Right forelimb (tissue), 1 donor: ENCODE data around the gene TADA2A.
A peak's percentile ranks its signal among the peaks of the same experiment; 100 is the strongest.

Source experiments
- DNase-seq: peaks from one replicate; pipeline ENCODE4 v3.0.0-alpha.2; 2018

Gene TADA2A

DNA sequence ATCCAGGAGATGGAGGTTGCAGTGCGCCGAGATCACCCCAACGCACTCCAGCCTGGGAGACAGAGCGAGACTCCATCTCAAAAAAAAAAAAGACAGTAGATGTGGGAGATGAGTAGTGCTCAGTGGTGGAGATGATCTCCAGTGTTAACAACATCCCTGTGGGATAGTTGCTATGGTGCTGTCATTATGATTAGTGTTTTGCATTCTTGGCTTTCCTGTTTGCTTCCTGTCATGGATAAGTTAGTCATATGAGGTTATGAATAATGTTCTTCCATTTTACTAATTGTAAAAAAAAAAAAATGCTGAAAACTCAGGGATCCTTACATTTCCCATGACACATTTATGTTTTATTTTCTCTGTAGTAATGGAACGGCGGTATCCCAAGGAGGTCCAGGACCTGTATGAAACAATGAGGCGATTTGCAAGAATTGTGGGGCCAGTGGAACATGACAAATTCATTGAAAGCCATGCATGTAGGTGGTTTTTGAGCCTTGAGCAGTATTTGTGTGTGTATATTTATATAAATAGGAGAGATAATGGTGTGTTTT is 58.5 kb downstream of the TADA2A start:
- no peak for DNase-seq

DNA sequence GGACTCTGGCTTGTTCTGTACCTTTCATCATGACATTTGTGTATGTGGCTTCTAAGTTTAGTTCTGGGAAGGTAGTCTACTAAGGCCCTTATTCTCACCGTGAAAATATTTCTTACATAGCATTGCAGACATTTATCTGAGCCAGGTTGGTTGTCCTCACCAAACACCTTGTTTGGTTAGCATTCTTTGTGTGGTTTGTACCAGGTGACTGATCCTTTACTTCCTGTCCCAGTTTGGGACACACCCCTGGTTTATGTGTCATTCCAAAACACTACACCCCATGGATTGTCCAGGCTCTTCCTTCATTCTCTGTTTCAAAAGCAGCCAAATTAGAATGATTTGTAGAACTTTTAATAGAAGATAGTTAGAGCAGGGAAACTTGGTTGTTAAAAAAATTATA is 59.8 kb downstream of the TADA2A start:
- no peak for DNase-seq

DNA sequence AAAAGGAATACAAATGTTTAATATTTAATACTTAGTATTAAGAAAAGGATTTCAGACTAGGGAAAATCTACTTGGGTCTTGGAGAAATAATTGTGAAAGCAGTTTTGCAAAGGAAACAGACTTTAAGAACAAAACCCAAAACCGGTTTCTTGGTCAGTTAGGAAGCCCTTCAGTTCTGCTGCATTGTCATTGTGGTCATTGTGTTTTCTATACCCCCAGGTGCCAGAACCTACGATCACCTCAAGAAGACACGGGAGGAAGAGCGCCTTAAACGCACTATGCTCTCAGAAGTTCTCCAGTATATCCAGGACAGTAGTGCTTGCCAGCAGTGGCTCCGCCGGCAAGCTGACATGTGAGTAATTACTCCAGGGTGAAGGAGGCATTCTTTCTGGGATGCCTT is 63.5 kb downstream of the TADA2A start:
- DNase-seq: no peak

DNA sequence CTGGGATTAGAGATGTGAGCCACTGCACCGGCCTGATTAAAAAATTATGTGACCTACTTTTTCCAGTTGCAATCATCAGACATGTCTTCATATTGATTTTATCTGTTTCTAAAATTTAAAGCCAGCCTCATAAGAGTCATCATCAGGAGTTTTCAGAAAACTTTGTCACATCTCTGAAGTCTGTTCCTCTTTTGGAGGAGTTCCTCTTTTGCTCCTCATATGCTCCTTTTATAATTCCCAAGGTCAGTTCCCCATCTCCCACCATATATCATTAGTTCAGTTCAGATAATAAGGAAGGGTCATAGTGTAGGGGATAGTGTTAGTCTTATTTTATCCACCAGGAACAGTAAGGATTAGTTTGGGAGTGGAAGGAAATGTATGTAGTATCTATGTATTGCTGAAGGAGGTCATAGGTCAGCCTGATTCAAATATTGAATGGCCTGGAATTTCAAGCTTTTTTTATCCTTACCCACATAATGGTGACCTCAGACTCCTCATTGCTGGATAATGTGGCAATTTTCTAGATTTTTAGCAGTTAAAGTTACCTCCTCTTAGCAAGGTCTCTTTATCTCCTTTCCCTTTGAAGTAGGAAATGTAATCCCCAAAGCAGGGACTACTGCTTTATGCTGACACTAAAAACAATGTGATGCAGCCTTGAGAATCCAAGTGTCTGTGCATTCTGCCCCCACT is 69.2 kb downstream of the TADA2A start:
- DNase-seq: no peak

DNA sequence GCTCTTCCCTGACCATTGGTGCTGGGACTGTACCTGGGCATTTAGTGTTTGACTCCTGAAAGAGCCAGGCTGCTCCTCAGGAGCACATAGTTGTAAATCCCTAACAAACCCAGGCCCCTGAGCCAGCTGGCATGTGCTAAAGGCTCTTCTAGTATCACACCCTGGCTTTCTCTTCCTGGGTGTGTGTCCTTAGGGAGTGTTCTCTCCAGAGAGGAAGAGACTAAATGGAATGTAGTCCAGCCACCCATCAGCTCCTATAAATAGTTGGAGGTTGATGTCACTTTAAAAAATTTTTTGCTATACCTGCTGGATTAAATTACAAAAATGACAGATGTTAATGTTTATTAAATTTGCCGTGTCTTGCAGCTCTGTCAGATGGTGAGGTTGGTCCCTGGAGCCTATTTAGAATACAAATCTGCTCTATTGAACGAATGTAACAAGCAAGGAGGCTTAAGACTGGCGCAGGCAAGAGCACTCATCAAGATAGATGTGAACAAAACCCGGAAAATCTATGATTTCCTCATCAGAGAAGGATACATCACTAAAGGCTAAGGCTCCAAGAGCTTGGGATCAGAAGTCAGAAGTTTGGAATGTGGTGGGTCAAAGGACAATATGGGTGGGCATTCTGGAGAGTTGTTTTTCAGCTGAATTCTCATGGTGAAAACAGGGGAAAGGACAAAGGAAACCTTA is 69.9 kb downstream of the TADA2A start:
- DNase-seq: no peak

DNA sequence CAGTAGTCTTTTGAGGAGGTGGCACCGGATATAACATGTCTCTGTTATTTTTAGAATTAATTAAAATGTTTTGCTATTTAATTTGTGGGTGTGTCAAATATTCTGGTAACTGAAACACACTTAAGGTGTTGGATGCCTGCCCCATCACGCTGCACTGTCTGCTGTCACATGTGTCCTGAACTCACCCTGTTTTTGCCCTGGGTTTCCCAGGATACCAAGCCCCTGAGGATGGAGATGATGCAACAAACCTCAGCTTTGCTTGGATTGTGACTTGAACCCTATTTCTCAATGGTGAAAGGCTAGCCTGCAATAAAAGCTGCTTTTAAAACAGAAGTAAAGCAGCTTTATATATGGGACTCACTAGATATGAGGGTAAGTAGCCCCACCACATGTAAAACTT is 71.5 kb downstream of the TADA2A start:
- DNase-seq: no peak

DNA sequence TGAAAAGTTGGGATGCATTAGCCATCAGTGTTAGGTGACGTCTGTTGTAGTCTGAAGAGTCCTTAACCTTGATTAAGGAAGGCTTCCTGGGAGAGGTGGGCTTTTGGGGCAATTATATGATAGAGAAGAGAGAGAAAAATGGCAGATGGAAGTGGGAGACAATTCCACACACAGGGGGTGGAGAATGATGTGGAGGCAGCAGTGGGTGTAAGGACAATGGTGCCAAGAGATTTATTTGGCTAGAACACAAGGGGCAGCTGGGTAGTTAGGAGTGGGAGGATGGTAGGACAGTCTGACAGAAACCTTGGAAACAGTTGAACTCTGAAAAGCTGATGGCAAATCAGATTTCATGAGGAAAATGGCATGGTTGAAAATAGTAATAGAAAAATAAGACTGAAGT is 72.3 kb downstream of the TADA2A start:
- DNase-seq: no peak

DNA sequence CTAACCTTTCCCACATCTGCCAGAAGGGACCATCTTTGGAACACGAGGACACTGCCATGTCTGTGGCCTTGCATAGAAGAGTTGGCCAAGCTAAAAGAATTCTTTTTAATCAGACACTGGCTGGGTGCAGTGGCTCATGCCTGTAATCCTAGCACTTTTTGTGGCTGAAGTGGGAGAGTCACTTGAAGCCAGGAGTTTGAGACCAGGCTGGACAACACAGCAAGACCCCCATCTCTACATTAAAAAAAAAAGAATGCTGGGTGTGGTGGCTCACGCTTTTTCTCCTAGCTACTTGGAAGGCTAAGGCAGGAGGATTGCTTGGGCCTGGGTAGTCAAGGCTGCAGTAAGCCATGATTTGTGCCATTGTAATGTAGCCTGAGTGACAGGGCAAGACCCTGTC is 73.7 kb downstream of the TADA2A start:
- DNase-seq: no peak

DNA sequence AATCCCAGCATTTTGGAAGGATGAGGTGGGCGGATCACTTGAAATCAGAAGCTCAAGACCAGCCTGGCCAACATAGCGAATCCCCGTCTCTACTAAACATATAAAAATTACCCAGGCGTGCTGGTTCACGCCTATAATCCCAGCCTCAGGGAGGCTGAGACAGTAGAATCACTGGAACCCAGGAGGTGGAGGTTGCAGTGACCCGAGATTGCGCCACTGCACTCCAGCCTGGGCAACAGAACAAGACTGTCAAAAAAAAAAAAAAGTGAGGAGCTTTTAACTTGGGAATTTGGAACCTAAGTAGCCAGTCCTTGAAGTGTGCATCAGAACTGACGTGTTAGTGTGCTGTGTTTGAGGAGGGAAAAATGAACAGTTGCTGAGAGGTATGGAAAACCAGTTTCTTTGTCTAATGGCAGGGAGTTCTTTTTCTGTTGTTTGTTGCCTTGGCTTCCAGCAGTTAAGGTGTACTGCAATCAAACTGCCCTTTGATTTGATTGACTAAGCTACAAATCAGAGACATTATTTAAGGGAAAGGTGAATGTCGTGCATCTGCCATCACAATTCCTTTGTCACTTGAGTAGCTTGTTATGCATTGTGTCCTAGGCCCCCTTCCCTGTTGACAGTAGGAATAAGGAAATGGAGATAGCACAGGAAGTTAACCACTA is 74.4 kb downstream of the TADA2A start:
- no peak for DNase-seq

DNA sequence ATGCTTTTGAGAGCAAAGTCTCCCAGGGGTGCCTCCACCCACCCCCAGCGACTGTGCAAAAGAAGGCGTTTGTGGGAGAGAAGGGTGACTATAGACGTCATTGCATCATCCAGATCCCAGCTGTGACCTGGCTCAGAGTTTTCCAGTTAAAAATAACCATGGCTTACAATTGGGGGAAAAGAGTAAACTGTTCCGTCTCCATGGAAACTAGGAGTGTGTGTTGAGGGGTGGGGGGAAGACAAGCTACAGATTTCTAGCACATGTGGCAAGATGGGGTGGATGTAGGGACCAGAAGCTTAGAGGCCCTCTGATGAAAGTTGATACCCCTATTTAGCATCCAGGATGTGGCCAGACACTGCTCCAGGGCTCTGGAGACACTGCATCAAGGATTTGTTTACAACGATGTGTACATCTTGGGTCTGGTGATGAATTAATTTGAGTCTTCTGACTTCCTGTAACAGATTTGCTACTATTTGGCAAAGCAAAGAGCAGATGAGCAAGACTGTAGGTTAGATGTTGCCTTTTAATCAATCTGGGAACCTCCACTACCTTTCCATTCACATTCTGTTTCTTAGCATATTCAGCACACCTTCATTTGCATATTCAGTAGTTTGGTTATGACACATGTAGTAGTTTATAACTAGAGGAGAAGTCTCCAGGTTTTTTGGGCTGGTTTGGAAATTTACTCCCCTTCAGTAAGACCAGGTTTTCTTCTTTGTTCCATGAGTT is 76.8 kb downstream of the TADA2A start:
- no peak for DNase-seq

DNA sequence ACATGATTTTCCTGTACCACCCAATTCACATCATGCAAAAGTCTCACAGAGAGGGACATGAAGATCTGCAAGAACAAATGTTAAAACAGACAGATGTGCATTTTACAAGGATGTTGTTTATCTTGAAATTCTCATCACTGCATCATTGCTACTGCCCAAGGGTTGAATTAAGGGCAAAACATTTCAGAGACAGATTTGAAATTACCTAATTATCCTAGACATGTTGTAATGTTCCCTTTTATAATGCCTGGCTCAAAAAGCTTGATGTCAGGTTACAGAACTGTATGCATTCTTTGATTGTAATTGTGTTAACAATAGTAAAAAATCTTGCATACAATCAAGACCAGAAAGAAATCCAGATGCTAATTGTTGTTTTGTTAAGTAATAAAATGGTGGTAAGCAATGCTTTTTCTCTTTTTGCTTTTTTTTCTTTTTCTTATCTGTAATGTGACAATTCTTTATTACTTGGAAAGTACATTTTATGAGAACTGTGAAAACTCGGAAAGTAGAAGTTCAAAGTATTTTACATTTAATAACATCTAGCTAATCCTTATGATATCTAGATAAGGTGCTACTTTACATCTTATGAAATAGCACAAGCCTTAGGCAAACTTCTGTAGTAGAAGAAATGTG is 79.4 kb downstream of the TADA2A start:
- no peak for DNase-seq

DNA sequence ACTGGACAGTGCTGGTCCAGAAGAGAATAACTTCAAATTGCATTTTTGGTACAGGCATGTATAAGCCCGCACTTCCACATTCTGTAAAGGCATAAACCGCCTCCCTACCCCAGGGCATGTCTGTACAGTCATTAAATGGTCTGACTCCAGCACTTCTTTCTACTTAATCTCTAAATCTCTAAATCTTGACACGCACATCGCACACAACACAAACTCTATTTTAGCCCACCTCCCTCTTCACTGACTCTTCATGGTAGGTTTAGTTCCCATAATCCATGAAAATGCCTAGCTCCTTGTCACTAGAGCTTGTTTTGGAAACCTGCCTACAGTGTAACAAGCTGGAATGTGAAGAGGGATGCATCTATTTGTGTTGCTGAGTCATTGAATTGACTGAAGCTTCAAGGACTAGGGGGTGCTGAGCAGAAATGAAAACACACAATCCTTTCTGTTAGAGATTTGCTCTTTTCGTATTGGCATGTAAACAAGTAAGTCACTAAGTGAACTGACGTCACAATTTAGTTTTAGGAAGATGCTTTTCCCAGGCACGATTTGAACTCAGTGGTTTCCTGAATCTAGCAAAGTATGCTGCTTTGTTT is 81.4 kb downstream of the TADA2A start:
- DNase-seq: peak; percentile 45

DNA sequence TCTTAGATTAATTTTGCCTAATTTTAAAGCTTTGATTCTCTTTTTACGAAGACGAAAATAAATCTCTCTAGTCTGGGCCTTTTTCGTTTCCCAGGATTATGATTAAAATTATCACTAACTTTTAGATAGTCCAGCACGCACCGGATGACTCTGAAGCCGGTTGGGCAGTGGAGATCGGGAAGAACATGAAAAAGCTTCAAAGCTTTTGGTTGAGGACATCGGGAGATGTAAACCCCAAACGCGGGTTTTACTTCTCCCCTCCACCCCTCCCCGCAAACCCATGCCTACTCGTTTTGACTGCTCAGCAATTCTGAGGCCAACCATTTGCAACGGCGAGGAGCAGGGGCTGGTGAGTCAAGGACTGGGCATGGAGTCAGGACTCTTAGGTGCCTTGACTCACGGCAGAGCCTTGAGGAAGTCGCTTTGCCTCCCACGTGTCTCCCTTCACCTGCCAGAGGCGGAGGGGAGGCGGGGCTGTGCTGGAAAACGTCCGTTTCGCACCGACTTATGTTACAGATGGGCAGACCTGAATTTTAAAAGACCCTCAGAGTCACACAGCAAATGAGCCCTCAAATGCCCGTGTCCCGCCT is 82.0 kb downstream of the TADA2A start:
- DNase-seq: peak; percentile 45

DNA sequence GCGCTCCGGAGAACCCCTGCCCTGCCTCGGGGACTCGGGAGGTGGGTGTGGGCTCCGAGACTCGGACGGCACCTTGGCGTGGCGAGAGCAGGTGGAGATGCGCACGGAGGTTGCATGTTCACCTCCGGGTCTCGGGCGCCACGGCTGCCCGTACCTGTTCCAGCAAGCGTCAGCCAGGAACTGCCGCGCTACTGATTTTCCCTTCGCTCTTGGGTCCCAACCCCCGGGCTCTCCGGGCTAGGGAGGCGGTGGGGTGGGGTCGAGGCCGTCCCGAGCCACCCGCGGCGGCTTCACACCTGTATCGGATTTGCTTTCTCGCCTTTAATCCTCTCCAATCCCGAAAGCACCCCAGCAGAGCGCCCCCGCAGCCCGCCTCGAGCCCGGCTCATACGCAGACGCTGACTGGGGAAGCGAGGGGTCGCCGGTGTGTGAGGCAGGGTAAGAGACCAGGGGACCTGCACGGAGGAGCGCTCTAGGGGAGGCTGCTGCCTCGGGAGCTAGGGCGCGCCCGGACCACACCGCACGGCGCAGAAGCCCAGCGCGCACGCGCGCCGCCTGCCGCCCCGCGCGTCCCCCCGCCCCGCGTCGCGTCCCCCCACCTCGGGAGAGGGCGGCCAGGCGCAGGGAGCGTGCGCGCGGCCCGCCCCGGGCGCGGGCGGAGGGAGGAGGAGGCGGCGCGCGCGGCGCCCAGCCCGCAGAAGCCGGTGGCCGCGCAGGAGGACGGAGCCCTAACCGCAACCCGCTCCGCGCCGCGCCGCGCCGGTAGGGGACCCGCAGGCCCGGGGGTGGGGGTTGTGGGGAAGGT is 82.7 kb downstream of the TADA2A start, which contains the start of gene DUSP14:
Gene DUSP14, plus strand, starts transcription at position 695 of the 805 bp plus-strand sequence. CDS start 22,382 bp downstream, outside the sequence.
- DNase-seq: peak; percentile 87

DNA sequence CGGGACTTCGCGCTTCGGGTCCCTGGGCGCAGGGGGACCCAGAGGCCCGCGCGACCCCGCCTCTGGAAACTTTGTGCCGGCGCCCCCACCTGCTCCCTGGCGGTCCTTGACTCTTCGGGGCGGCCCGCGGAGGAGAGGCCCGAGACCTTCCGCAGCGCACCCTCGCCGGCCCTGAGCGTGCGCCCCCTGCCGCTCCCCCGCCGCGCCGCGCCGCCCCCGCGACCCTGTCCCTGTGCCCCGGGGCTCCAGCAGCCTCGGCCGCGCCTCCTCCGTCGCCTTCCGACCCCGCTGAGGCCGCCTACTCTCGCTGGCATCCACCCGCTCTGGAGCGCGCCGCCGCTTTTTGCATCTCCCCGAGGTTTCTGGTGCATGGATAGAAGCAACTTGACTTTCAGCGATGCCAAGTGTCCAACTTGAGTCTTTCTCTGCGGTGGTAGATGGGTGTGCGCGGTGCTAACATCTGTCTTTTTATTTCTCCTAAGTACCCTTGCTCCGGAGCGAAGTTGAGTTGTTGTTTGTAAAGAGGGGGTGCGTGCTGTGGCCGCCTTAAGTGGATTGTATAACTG is 83.4 kb downstream of the TADA2A start:
- peak; percentile 80 for DNase-seq

DNA sequence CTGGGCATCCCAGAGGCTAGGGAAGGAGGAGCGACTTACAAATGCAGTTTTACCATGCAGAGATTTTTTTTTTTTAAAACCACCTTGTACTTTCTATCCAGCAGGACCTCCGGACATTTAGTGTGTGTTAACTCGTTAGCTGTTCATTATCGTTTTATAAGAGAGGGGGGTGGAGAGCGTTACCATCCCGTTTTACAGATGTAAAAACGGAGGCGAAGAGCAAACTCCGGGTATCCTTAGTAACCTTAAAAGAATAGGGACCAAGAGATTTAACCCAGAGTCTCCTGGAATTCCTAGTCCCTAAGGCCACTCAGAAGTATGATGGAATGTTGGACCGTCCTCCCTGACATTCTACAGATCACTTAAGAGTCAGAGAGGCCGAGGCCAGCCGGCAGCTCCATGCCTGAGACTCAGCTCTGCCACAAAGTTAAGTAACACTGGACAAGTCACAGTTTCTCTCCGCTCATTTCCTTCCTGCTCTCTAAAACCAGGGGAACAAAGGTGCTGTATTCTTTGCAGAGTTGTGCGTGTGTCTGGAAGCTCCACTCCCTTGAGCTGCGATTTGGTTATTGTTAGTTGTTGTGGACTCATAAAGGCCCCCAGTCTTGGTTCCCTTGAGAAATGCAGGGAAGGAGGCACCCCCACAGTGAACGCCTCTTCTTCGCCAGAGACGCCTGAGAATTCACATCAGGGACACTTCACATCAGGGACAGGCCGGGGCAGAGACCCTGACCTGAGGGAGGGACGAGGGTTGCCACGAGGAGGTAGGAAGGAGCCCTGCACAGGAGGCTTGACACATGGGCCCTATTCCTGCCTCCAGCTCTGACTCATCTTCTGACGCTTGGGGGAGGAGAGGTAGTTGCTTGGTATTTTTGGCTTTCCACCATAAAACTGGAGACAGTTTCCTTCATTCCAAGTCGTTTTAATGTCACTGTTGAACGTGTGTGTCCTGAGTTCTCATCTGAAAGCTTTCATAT is 84.2 kb downstream of the TADA2A start:
- DNase-seq: peak; percentile 50

DNA sequence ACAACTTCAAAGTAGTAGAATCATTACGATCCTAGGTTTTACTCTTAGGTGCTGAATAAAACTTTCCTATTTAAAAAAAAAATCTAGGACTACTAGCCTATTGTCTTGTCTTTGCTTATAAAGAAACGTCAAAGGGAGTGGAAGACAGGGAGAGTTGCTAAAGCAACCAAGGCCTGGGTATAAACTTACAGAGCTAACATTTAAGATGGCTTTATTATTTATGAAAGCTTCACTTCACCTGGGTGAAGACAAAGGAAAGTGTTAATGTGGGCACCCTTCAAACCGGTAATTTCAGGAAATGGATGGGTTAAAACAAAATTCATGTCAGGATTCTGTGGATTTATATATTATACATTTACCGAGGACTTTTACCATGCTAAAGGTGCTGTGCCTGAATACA is 85.5 kb downstream of the TADA2A start:
- DNase-seq: no peak

DNA sequence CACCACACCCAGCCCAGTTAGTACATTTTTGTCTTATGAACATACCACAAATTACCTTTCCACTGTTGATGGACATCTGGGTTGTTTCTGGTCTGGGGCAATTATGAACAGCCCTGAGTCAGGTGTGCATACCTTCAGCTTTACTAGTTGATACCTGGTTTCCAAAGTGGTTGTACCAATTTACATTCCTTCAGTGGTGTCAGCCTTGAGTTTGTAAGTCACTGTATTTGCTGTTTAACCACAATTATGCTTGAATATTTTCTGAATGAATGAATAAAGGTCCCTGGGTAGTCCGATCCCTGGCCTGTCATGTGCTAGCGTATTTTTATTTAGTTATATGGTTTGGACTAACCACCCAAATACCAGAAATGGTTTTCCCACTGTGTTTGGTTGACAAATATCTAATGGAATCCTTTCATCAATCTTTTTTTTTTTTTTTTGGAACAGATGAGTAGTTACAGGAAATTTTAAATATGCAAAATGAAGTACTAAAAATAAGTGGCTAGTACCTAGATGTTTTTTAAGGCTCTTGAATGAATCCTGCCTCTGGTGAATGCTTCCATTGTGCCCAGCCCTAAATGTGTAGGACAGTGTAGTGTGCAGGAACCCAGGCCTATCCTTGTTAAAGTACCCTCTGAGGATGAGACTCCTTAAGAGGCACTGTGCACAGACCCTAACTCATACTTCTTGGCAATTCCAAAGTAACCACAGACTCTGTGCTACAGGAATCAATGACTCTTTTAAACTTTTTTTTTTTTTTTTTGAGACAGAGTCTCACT is 86.8 kb downstream of the TADA2A start:
- DNase-seq: no peak
